Erythroblast (primary cell): Measurements from ENCODE around the gene BIN2.

Experiments
- GATA1 ChIP-seq: IDR thresholded peaks from 2 replicates; pipeline ENCODE4 v1.6.1; 2011; ENCODE audit warnings: low read depth, mild to moderate bottlenecking, control low read depth, low read length, moderate library complexity
- POLR2A ChIP-seq: IDR thresholded peaks from 2 replicates; pipeline ENCODE4 v1.6.1; 2011; ENCODE audit warnings: mild to moderate bottlenecking, low read length

DNA sequence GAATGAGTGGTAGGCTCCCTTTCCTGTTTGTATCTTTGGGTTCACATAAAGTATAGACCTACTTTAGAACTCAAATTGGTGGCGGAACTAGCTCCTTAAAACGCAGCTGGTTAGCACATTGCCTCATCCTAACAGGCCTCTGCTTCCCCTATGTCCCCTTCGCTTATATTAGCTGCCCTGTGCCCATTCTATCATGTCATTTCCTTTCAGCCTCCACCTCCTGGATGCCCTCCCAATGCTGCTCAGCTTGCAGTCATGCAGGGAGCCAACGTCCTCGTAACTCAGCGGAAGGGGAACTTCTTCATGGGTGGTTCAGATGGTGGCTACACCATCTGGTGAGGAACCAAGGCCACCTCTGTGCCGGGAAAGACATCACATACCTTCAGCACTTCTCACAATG is 81.9 kb downstream of the BIN2 start:
- TF ChIP-seq POLR2A: no peak
- TF ChIP-seq GATA1: no peak
